Erythroblast (primary cell): Measurements from ENCODE around the gene GRIK4.

Experiments used
- GATA1 ChIP-seq: IDR thresholded peaks from 2 replicates; pipeline ENCODE4 v1.6.1; 2011; ENCODE audit warnings: low read depth, mild to moderate bottlenecking, control low read depth, low read length, moderate library complexity
- POLR2A ChIP-seq: IDR thresholded peaks from 2 replicates; pipeline ENCODE4 v1.6.1; 2011; ENCODE audit warnings: mild to moderate bottlenecking, low read length

GRCh38 chr11:120966840-120967239 lies 455.3 kb downstream of the GRIK4 start:
- TF ChIP-seq POLR2A, result no peak
- TF ChIP-seq GATA1, result no peak
